MCF 10A (cell line): ENCODE data around the gene SLC10A7. TPM values are rescaled to one million over a fixed set of nuclear protein-coding genes. Genes with fewer than 3 reads are reported as not detected.

Experiments
- BruUV-seq: library from RNA; stranded (reverse); fragments of 400-500 nt; replicated peaks from 2 replicates; lab custom pipeline; 2021; lab: Mats Ljungman, UMichigan
- CTCF ChIA-PET: fragments of 300-600 bp; sonication (Branson Sonifier 250); formaldehyde crosslinking; extraction: SDS; loops from one replicate; lab custom pipeline; 2021; ENCODE audit warnings: antibody characterized with exemption, inconsistent platforms; lab: Yijun Ruan, JAX
- POLR2A ChIA-PET: fragments of 300-600, 350-650 bp; sonication (Branson Sonifier 250); formaldehyde crosslinking; extraction: SDS; loops from one replicate; lab custom pipeline; 2020; ENCODE audit warnings: antibody characterized with exemption, inconsistent platforms; lab: Yijun Ruan, JAX
- DNase-seq: peaks from one replicate; pipeline ENCODE4 v3.0.0-alpha.2; 2018; ENCODE audit not compliant: unreplicated experiment
- H3K27ac Mint-ChIP-seq: one replicate; pipeline ENCODE4 v1.8.0; 2022; ENCODE audit warnings: mild to moderate bottlenecking, low read depth, mixed read lengths; ENCODE audit not compliant: unreplicated experiment
- H3K27me3 Mint-ChIP-seq: one replicate; pipeline ENCODE4 v1.8.0; 2022; ENCODE audit warnings: mixed read lengths; ENCODE audit not compliant: insufficient read depth, unreplicated experiment
- H3K36me3 Mint-ChIP-seq: one replicate; pipeline ENCODE4 v1.8.0; 2022; ENCODE audit warnings: mild to moderate bottlenecking, moderate library complexity, mixed read lengths; ENCODE audit not compliant: insufficient read depth, unreplicated experiment
- H3K4me1 Mint-ChIP-seq: one replicate; pipeline ENCODE4 v1.8.0; 2022; ENCODE audit warnings: mixed read lengths; ENCODE audit not compliant: insufficient read depth, unreplicated experiment
- H3K4me3 Mint-ChIP-seq: one replicate; pipeline ENCODE4 v1.8.0; 2022; ENCODE audit warnings: mild to moderate bottlenecking, moderate library complexity, mixed read lengths; ENCODE audit not compliant: unreplicated experiment
- H3K9me3 Mint-ChIP-seq: one replicate; pipeline ENCODE4 v1.8.0; 2022; ENCODE audit warnings: mixed read lengths; ENCODE audit not compliant: unreplicated experiment
- intact Hi-C: fragments of 100-400 bp; cut with micrococcal nuclease; formaldehyde crosslinking; loops from 2 replicates; pipeline ENCODE4 v1.14.1; 2022
- microRNA-seq: library from miRNA; unstranded; fragments of <30 nt; microRNA quantifications from one replicate; pipeline ENCODE4 v1.2.0, GENCODE V29; 2022
- total RNA-seq: library from RNA; stranded (reverse); gene quantifications from 2 replicates; pipeline ENCODE4 v1.2.3, GENCODE V29; 2022
- TF ChIP-seq, protein P1 (sequence below): fragments of 200-600 bp; IDR thresholded peaks from one replicate; pipeline ENCODE4 v1.8.0; 2022; ENCODE audit warnings: antibody characterized with exemption, mild to moderate bottlenecking; ENCODE audit not compliant: unreplicated experiment

SLC10A7 gene
- total RNA-seq, 1 experiment from 2014 or later: 23.0 TPM

DNA sequence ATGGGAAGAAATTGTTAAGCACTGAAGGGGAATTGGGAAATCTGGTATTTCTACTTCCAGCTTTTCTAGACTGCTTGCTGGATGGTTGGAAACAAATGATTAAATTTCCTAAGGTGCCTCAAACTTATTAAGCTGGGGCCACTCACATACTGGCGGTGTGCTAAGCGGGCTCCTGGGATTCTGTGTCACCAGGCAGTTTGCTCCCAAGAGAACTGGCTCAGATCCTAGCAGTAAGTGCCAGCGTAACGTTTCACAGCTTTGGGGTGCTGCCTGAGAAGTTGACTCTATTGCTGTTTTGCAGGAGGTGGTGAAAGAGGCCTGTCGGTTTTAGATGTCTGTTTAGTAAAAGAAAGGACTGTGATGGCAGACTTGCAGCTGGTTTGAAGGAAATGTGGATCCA lies 314.3 kb downstream of the SLC10A7 start:
- Mint-ChIP-seq H3K36me3 (no peaks in the 10 kb centered on the region), H3K4me3 (no peak overlapping the region), H3K4me1 (no peaks in the 10 kb centered on the region), H3K27ac (no peak overlapping the region), H3K27me3 (peaks cover 13% of the 10 kb centered on the region), H3K9me3 (peaks cover 7% of the 10 kb centered on the region)
- CTCF ChIA-PET: no interaction called here
- intact Hi-C loops: no loop called here
- BruUV-seq: no TSS peak
- no peak for DNase-seq
- TF ChIP-seq, protein P1, sequence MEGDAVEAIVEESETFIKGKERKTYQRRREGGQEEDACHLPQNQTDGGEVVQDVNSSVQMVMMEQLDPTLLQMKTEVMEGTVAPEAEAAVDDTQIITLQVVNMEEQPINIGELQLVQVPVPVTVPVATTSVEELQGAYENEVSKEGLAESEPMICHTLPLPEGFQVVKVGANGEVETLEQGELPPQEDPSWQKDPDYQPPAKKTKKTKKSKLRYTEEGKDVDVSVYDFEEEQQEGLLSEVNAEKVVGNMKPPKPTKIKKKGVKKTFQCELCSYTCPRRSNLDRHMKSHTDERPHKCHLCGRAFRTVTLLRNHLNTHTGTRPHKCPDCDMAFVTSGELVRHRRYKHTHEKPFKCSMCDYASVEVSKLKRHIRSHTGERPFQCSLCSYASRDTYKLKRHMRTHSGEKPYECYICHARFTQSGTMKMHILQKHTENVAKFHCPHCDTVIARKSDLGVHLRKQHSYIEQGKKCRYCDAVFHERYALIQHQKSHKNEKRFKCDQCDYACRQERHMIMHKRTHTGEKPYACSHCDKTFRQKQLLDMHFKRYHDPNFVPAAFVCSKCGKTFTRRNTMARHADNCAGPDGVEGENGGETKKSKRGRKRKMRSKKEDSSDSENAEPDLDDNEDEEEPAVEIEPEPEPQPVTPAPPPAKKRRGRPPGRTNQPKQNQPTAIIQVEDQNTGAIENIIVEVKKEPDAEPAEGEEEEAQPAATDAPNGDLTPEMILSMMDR: no peak
- POLR2A ChIA-PET: interaction anchor here (0.6 kb wide), 1 partner anchor 483 kb away, joined by 3 read pairs; no protein-coding TSS in a partner anchor

Small RNA genes lying within 50 kb of the gene (microRNA-seq; reads per million reads assigned to microRNA genes)
- not detected for gene MIR7849

Other genes starting within 250 kb of the SLC10A7 start
- gene POU4F2, start 117.0 kb upstream of the SLC10A7 start, total RNA-seq: not detected in 2 replicates